Stimulated activated naive CD8-positive, alpha-beta T cell treated with anti-CD3 and anti-CD28 coated beads, Interleukin-15, Interleukin-2, amounts not matched to agents 100 U/mL and 50 U/mL, for 24 hours (primary cell): Measurements from ENCODE around the gene SCGB1C1.

ENCODE experiments used
- ATAC-seq: fragments of 150-1000 bp; cut with Tn5 transposase; one replicate; pipeline ENCODE4 v1.10.0; 2021
- DNase-seq: peaks from one replicate; pipeline ENCODE4 v3.0.0; 2021

The SCGB1C1 gene

GRCh38 chr11:205221-206001 lies 12.5 kb downstream of the SCGB1C1 start:
- ATAC-seq (no peak), DNase-seq (no peak)

DNA sequence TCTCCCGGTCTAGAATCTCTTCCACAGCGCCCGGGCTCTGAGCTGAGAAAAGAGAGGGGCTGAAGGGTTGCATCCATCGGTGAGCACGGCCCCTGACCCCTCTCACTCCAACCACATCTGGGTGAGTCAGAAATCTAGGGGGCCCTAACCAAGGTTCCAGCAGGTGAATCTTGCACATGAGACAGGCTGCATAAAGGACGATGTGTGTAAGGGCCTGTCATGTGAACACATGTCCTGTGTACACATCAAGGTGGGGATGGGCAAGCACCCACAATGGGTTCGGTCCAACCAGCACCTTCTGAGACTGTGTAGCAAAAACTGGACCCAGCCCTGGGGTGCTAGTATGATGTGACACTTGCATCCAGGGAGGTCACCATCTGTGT lies 13.1 kb downstream of the SCGB1C1 start:
- ATAC-seq (no peak), DNase-seq (no peak)

DNA sequence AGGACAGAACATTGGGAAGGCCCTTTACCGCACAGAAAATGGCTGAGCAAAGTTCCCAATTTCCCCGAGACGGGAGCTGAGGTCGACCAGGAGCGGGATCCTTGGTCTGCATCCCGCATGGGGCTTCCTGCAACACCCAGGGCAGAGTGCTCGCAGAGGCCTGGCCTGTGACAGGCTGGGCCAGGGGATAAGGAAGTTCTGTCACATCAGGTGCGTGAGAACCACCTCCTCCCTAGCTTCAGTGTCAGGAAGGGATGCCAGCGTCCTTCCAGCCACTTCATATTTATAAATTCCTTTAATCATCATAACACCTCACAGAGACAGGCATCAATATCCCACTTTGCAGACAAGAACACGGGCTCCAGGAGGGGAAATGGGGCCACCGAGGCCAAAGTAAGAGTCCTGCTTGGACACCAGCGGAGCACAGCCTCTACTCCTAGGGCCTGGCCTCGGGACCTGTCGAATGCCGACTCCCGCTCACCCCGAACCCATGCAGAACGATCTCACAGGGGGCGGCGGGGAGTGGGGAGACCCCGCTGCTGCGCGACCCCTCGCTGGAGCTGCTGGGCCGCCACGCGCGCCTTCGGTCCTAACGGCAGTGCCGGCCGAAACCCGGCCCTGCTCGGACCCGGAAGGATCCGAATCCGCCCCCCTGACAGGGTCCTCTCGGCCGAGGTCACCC lies 13.8 kb downstream of the SCGB1C1 start:
- no peak for DNase-seq
- no peak for ATAC-seq

DNA sequence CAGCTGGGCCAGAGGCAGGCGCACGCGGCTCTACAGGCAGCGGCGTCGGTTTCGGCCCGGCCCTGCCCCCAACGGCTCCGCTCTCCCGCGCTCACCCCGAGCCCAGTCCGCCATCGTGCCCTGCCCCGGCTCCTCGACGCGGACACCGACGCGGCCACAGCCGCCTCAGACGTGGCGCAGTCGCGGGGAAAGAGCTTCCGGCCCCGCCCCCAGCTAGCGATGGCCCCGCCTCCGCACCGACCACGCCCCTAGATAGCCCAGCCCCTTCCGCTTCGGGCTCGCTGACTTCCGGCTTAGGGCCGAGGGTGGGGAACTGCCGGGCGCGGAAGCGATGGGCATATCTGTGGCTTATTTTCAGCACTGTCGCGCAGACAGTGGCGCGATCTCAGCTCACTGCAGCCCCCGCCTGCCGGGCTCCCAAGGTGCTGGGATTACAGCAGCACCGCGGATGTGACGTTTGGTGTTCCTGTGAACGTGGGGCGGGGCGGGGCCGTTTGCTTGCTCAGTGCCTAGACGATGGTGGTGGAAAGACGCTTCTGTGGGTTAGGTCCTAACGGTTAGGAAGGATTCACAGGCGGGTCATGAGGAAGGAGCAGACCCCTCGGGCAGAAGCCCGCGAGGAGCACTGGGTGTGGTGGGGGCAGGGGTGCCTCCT lies 14.5 kb downstream of the SCGB1C1 start, which contains the start of the genes BET1L and RIC8A:
Gene BET1L (minus strand): TSS at position 192 of the 655 bp plus-strand sequence. CDS start 78 bp downstream, at position 114.
Gene RIC8A (plus strand): TSS at position 501 of the 655 bp plus-strand sequence. CDS start 1,147 bp downstream, outside the sequence.
- ATAC-seq = peak; percentile 86
- DNase-seq = peak; percentile 96

GRCh38 chr11:207863-208180 lies 14.9 kb downstream of the SCGB1C1 start:
- ATAC-seq = peak; percentile 1

DNA sequence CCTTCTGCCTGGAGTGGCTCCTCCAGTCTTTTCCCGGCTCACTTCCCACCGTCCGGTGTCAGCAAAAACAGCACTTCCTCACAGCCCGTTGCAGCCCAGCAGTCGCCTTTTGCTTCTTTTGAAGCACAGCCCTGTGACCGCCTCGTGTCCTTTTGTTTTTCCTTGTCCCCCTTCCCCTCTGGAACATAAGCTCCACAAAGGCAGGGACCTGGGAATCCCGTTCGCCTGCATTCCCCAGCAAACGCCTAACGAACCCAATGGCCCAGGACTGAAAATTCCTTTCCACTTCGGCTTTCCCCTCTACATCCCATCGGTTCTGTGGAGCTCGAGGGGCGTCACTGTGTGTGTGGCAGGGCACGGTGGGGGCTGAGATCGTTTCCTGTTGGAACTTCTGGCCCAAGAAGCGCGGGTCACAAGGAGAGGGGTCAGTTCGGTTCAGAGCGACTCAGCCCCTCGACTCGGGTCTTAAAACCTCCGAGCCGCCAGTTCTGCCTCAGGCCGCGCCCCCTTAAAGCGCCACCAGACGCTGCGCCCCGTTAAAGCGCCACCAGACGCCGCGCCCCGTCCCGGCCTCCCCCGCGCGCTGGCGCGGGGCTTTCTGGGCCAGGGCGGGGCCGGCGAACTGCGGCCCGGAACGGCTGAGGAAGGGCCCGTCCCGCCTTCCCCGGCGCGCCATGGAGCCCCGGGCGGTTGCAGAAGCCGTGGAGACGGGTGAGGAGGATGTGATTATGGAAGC lies 15.5 kb downstream of the SCGB1C1 start:
- DNase-seq = peak; percentile 87
- ATAC-seq = peak; percentile 75

More at GRCh38 chr11:207863-208180, 14.9 kb downstream of the SCGB1C1 start:
- DNase-seq = no peak

GRCh38 chr11:208917-209260 lies 16.0 kb downstream of the SCGB1C1 start:
- ATAC-seq (no peak), DNase-seq (no peak)

GRCh38 chr11:209275-210121 lies 16.6 kb downstream of the SCGB1C1 start:
- DNase-seq = no peak
- ATAC-seq = no peak

GRCh38 chr11:210122-210802 lies 17.4 kb downstream of the SCGB1C1 start:
- no peak for ATAC-seq
- no peak for DNase-seq

- no peak for DNase-seq
- ATAC-seq = no peak
Measured at GRCh38 chr11:210803-211180, 17.9 kb downstream of the SCGB1C1 start.

GRCh38 chr11:211295-211694 lies 18.4 kb downstream of the SCGB1C1 start:
- DNase-seq = no peak
- ATAC-seq = no peak

- DNase-seq = no peak
- no peak for ATAC-seq
Measured at GRCh38 chr11:211741-212140, 18.9 kb downstream of the SCGB1C1 start.

DNA sequence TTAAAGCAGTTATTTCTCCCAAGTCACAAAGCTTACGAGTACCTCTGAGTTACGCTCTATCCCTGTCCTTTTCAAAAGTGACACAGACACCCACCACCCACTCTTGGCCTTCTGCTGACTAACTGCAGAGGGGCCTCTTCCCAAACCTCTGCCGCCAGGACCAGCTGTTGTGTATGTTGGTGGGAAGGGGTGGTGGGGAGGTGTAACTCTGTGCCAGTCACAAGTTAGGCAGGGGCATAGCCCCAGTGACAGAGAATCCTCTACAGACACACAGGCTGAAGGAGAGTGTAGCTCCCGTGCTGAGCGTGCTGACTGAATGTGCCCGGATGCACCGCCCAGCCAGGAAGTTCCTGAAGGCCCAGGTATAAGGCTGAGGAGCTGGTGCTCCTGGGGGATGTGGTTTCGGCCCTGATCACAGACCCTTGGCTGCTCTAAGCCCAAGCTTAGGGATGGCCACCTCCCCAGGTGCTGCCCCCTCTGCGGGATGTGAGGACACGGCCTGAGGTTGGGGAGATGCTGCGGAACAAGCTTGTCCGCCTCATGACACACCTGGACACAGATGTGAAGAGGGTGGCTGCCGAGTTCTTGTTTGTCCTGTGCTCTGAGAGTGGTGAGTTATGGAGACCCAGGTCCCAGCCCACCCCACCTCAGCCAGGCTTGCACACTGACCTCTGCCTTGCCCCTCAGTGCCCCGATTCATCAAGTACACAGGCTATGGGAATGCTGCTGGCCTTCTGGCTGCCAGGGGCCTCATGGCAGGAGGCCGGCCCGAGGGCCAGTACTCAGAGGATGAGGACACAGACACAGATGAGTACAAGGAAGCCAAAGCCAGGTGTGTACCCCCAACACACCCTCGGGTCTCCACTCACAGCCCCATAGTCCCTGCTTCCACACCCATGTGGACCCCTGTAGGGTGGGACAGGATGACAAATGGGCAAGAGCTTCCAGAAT lies 19.5 kb downstream of the SCGB1C1 start:
- DNase-seq (no peak), ATAC-seq (no peak)

- ATAC-seq (no peak), DNase-seq (no peak)
Measured at GRCh38 chr11:213111-213510, 20.2 kb downstream of the SCGB1C1 start.

DNA sequence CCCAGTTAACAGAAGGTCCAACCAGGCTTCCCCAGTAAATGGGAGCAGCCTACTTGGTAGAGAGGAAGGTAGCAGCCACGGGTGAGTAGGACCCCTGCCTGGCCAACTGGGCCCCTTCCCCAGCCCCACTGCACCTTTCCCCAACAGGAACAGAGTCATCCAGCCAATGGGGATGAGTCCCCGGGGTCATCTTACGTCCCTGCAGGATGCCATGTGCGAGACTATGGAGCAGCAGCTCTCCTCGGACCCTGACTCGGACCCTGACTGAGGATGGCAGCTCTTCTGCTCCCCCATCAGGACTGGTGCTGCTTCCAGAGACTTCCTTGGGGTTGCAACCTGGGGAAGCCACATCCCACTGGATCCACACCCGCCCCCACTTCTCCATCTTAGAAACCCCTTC lies 21.2 kb downstream of the SCGB1C1 start:
- DNase-seq (no peak), ATAC-seq (no peak)

DNA sequence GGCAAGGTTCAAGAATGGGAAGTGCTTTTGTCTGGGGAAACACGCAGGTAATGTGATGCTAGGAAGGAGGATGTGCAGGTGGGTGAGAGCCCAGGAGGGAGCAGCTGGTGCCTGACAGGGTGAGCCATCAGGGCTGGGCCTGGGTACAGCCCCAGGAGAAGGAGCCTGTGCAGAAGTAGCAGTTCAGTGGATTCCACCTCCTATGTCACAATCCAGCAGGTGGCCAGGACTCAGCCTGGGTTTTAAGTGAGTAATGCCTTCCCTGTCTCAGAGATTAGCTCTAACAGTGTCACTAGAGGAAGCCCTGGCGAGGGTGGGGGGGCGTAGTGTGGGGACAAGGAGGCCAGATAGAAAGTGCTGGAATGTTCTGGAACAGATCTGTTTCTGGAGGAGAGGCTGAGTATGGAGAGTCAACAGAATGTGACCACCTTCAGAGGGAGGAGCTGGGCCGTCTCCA lies 22.7 kb downstream of the SCGB1C1 start:
- no peak for ATAC-seq
- no peak for DNase-seq

DNA sequence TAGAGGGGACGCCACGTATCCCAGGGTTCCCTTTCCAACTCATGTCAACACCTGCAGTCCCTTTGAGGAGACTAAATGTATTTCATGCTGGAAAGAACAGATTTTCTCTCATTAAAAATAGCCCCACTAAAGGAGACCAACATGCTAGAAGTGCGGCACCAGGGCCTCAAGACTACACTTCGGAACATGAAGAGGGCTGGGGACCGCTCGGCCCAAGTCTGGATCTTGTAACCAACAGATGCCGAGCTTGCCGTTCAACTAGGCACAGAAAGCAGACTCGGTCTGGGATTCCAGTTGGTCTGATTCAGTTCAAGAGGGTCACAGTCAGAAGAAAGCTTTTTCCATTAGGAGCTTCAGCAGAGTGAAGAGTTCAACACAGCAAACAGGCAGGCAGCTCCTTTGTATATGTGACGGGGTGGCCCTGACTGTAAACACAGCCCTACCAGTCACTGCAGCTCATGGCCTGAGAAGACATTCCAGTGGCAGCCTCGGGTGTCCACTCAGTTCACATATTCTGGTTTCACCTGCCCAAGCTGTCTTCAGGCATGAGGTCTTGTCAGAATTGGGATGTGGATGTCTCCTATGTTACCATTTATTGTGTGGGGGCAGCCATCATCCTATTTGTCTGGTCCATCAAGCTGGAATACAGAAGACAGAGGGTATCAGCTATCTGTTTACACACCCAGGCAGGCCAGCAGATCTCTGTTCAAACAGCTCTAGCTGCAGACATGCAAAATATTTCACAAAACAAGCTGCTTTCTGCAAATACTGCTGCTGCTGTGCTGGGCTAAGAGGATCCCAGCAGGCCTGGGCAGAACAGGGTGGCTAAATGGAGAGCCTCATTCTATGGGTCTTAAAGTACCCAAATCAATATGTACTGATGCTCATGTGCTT lies 23.4 kb downstream of the SCGB1C1 start:
- DNase-seq = no peak
- no peak for ATAC-seq

DNA sequence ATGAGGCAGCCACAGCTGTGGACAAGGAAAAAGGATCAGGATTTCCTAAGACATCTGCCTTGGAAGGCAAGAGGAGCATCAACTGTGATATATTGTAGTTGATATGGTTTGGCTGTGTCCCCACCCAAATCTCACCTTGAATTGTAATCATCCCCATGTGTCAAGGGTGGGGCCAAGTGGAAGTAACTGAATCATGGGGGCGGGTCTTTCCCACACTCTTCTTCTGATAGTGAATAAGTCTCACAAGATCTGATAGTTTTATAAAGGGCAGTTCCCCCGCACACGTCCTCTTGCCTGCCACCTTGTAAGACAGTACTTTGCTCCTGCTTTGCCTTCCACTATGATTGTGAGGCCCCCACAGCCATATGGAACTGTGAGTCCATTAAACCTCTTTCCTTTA lies 24.8 kb downstream of the SCGB1C1 start:
- ATAC-seq (no peak), DNase-seq (no peak)
